Hypothalamus (tissue), 51 donors: ENCODE data around the gene SEC11C.

Experiments used
- DNase-seq, 51 donors: peaks; one replicate each; lab custom pipeline; 2025; lab: John Stamatoyannopoulos, UW

Gene SEC11C

GRCh38 chr18:59207506-59207905 is 67.8 kb downstream of the SEC11C start:
- no peak for DNase-seq
